H1 (cell line): ENCODE results near the gene PANK3. TPM values are rescaled to one million over a fixed set of nuclear protein-coding genes. Genes with fewer than 3 reads are reported as not detected.

Experiments used
- CTCF ChIA-PET: fragments of 300-600 bp; sonication (Branson Sonifier 250); formaldehyde crosslinking; loops from one replicate; lab custom pipeline; 2021; ENCODE audit not compliant: partially characterized antibody; lab: Charles Lee
- POLR2A ChIA-PET: fragments of 300-600 bp; sonication (Branson Sonifier 250); formaldehyde crosslinking; loops from one replicate; lab custom pipeline; 2021; ENCODE audit warnings: inconsistent platforms; ENCODE audit not compliant: partially characterized antibody; lab: Charles Lee
- DNase-seq, 2 experiments: peaks; one replicate each; pipeline versions ENCODE4 v3.0.0 to v3.0.0-alpha.2; 2010 to 2022; ENCODE audit warnings: low spot score in 2 of 2, low read depth in 1 of 2, mixed read lengths in 1 of 2
- FAIRE-seq: peaks from 2 replicates; lab custom pipeline; 2011; peaks lifted over from hg19 to GRCh38; lab: Jason Lieb, UNC
- H2AFZ ChIP-seq: 2 replicates; pipeline ENCODE4 v1.8.1; 2012; ENCODE audit warnings: low read length, inconsistent platforms
- H2AK5ac ChIP-seq: 2 replicates; pipeline ENCODE4 v1.6.1; 2013; ENCODE audit warnings: low read depth, low read length
- H2BK120ac ChIP-seq: replicated peaks from 2 replicates; pipeline ENCODE3; 2013; ENCODE audit warnings: low read depth, low read length, inconsistent platforms
- H2BK12ac ChIP-seq: 2 replicates; pipeline ENCODE4 v1.6.1; 2013; ENCODE audit warnings: low read depth, low read length
- H2BK15ac ChIP-seq: 2 replicates; pipeline ENCODE4 v1.6.1; 2013; ENCODE audit warnings: low read length
- H2BK20ac ChIP-seq: 2 replicates; pipeline ENCODE4 v1.6.1; 2013; ENCODE audit warnings: low read length
- H2BK5ac ChIP-seq: 2 replicates; pipeline ENCODE4 v1.6.1; 2013; ENCODE audit warnings: low read depth, low read length
- H3K14ac ChIP-seq: 2 replicates; pipeline ENCODE4 v1.6.1; 2013; ENCODE audit warnings: inconsistent platforms; ENCODE audit not compliant: insufficient read length
- H3K18ac ChIP-seq: 2 replicates; pipeline ENCODE4 v1.6.1; 2013; ENCODE audit warnings: low read length; ENCODE audit errors: extremely low read depth
- H3K23ac ChIP-seq: 2 replicates; pipeline ENCODE4 v1.6.1; 2013; ENCODE audit warnings: inconsistent platforms; ENCODE audit not compliant: insufficient read length
- H3K23me2 ChIP-seq: 2 replicates; pipeline ENCODE4 v1.6.1; 2013; ENCODE audit warnings: low read depth, low read length
- H3K27ac ChIP-seq: 2 replicates; pipeline ENCODE4 v1.6.1; 2011; ENCODE audit warnings: low read depth, low read length, inconsistent platforms
- H3K27me3 ChIP-seq, 4 experiments: replicated peaks in 1 of 4; 1 replicate in 1 of 4; 2 replicates in 3 of 4; pipeline versions ENCODE4 v1.6.1 to v1.8.1; 2011 to 2013; ENCODE audit warnings: low read length in 3 of 4, mild to moderate bottlenecking in 3 of 4, inconsistent platforms in 2 of 4, mixed read lengths in 2 of 4, moderate library complexity in 1 of 4; ENCODE audit not compliant: control insufficient read depth in 3 of 4, insufficient read depth in 3 of 4; ENCODE audit errors: extremely low read depth in 1 of 4
- H3K36me3 ChIP-seq, 4 experiments: 2 replicates each; pipeline versions ENCODE4 v1.6.1 to v1.8.1; 2011 to 2013; ENCODE audit warnings: mild to moderate bottlenecking in 4 of 4, low read length in 3 of 4, moderate library complexity in 2 of 4, control low read depth in 1 of 4, inconsistent platforms in 1 of 4; ENCODE audit not compliant: insufficient read depth in 4 of 4, control insufficient read depth in 2 of 4
- H3K4ac ChIP-seq: replicated peaks from 2 replicates; pipeline ENCODE3; 2013; ENCODE audit warnings: low read length, low read depth, mixed read lengths, inconsistent platforms; ENCODE audit not compliant: insufficient read length
- H3K4me1 ChIP-seq, 4 experiments: replicated peaks in 1 of 4; 1 replicate in 1 of 4; 2 replicates in 3 of 4; pipeline versions ENCODE4 v1.6.1 to v1.8.1; 2011 to 2013; ENCODE audit warnings: low read length in 3 of 4, inconsistent platforms in 2 of 4, mixed read lengths in 1 of 4; ENCODE audit not compliant: insufficient read depth in 4 of 4, control insufficient read depth in 3 of 4
- H3K4me2 ChIP-seq, 2 experiments: 2 replicates each; pipeline versions ENCODE4 v1.6.1 to v1.8.1; 2011 to 2013; ENCODE audit warnings: low read depth in 2 of 2, low read length in 2 of 2, control low read depth in 1 of 2, inconsistent platforms in 1 of 2, mild to moderate bottlenecking in 1 of 2; ENCODE audit not compliant: insufficient read depth in 1 of 2
- H3K4me3 ChIP-seq, 4 experiments: fragments of 200-600, 300-600 bp in 1 of 4; sonication (generic), shearing (Covaris generic), sonication (Bioruptor Twin) in 1 of 4; 2 replicates each; pipeline versions ENCODE4 v1.5.1 to v1.8.1; 2011 to 2016; ENCODE audit warnings: low read length in 4 of 4, low read depth in 3 of 4, control low read depth in 2 of 4, inconsistent platforms in 2 of 4, mild to moderate bottlenecking in 2 of 4, mixed read lengths in 1 of 4, moderate library complexity in 1 of 4; ENCODE audit not compliant: insufficient read depth in 2 of 4; ENCODE audit errors: extremely low read depth in 1 of 4
- H3K56ac ChIP-seq: replicated peaks from 2 replicates; pipeline ENCODE3; 2013; ENCODE audit warnings: low read depth, mild to moderate bottlenecking, mixed read lengths, low read length, inconsistent platforms; ENCODE audit not compliant: insufficient read length
- H3K79me1 ChIP-seq: 2 replicates; pipeline ENCODE4 v1.6.1; 2013; ENCODE audit warnings: low read depth, low read length, control low read depth
- H3K79me2 ChIP-seq, 2 experiments: 2 replicates each; pipeline versions ENCODE4 v1.6.1 to v1.8.1; 2012 to 2013; ENCODE audit warnings: low read length in 2 of 2, mild to moderate bottlenecking in 2 of 2, inconsistent platforms in 1 of 2; ENCODE audit not compliant: insufficient read depth in 2 of 2, control insufficient read depth in 1 of 2
- H3K9ac ChIP-seq, 4 experiments: replicated peaks in 1 of 4; 1 replicate in 1 of 4; 2 replicates in 3 of 4; pipeline versions ENCODE4 v1.6.1 to v1.8.1; 2011 to 2013; ENCODE audit warnings: low read depth in 3 of 4, low read length in 3 of 4, control low read depth in 2 of 4, mild to moderate bottlenecking in 2 of 4, moderate library complexity in 2 of 4, inconsistent platforms in 1 of 4; ENCODE audit errors: extremely low read depth in 1 of 4
- H3K9me3 ChIP-seq, 2 experiments: 2 replicates each; pipeline versions ENCODE4 v1.6.1 to v1.8.1; 2012 to 2013; ENCODE audit warnings: mild to moderate bottlenecking in 2 of 2, moderate library complexity in 2 of 2, control low read depth in 1 of 2, inconsistent platforms in 1 of 2, low read depth in 1 of 2, low read length in 1 of 2, mixed read lengths in 1 of 2; ENCODE audit not compliant: insufficient read depth in 2 of 2
- H4K20me1 ChIP-seq, 2 experiments: replicated peaks in 1 of 2; 2 replicates each; pipeline versions ENCODE3 to v1.8.1; 2011 to 2013; ENCODE audit warnings: inconsistent platforms in 2 of 2, low read length in 2 of 2, mild to moderate bottlenecking in 1 of 2; ENCODE audit not compliant: insufficient read depth in 2 of 2, control insufficient read depth in 1 of 2
- H4K5ac ChIP-seq: 2 replicates; pipeline ENCODE4 v1.6.1; 2013; ENCODE audit warnings: low read length, low read depth, mixed read lengths, inconsistent platforms; ENCODE audit not compliant: insufficient read length
- H4K8ac ChIP-seq: 2 replicates; pipeline ENCODE4 v1.8.0; 2013; ENCODE audit warnings: mild to moderate bottlenecking, moderate library complexity, low read length, inconsistent platforms; ENCODE audit not compliant: insufficient read depth; ENCODE audit errors: extremely low read depth
- H4K91ac ChIP-seq: replicated peaks from 2 replicates; pipeline ENCODE3; 2013; ENCODE audit warnings: low read length, mixed read lengths, inconsistent platforms; ENCODE audit not compliant: insufficient read length
- CBX8 ChIP-seq: fragments of 300-800, 300-1000 bp; sonication (generic); IDR thresholded peaks from 2 replicates; pipeline ENCODE4 v1.7.1; 2016; ENCODE audit warnings: low read depth, low read length, borderline replicate concordance
- CREB1 ChIP-seq: IDR thresholded peaks from 2 replicates; pipeline ENCODE4 v1.6.1; 2012; ENCODE audit warnings: inconsistent platforms
- JUND ChIP-seq: IDR thresholded peaks from 2 replicates; pipeline ENCODE4 v1.6.1; 2011; ENCODE audit warnings: mild to moderate bottlenecking, improper control_type of control experiment, low read length
- KDM1A ChIP-seq: fragments of 200-600, 300-600 bp; sonication (generic); IDR thresholded peaks from 2 replicates; pipeline ENCODE4 v1.7.1; 2016; ENCODE audit warnings: mild to moderate bottlenecking, low read length, borderline replicate concordance
- NANOG ChIP-seq: IDR thresholded peaks from 2 replicates; pipeline ENCODE4 v1.6.1; 2011; ENCODE audit warnings: low read length, low read depth, mild to moderate bottlenecking, inconsistent platforms; ENCODE audit not compliant: insufficient read depth, poor library complexity, severe bottlenecking
- PHF8 ChIP-seq: fragments of 200-600 bp; sonication (generic); conservative IDR thresholded peaks from 2 replicates; pipeline ENCODE4 v1.7.1; 2012; ENCODE audit warnings: low read depth, mild to moderate bottlenecking, inconsistent platforms, low read length, moderate library complexity
- RFX5 ChIP-seq: IDR thresholded peaks from 2 replicates; pipeline ENCODE4 v1.6.1; 2011; ENCODE audit warnings: low read depth, low read length, improper control_type of control experiment, borderline replicate concordance
- SP1 ChIP-seq: IDR thresholded peaks from 2 replicates; pipeline ENCODE4 v1.6.1; 2011; ENCODE audit warnings: low read depth, low read length
- SP2 ChIP-seq: IDR thresholded peaks from 2 replicates; pipeline ENCODE4 v1.6.1; 2012; ENCODE audit warnings: mild to moderate bottlenecking, low read length, inconsistent platforms
- SUZ12 ChIP-seq: fragments of 200-600 bp; sonication (generic); IDR thresholded peaks from 2 replicates; pipeline ENCODE4 v1.6.1; 2012; ENCODE audit warnings: mild to moderate bottlenecking, inconsistent platforms, low read length, moderate library complexity, mixed read lengths
- WGBS, 2 experiments: shearing (Covaris generic) in 1 of 2; methylation state at CpG; one replicate each; pipeline versions ENCODE4 v1.1.6 to v1.1.7; 2013 to 2015; ENCODE audit warnings: low lambda C conversion rate in 2 of 2, mixed read lengths in 2 of 2, inconsistent platforms in 1 of 2, low coverage in 1 of 2, missing lambda C conversion rate in 1 of 2; ENCODE audit not compliant: insufficient replicate concordance in 2 of 2, insufficient coverage in 1 of 2, insufficient read length in 1 of 2; ENCODE audit errors: extremely low coverage in 1 of 2, missing lambda C conversion rate in 1 of 2; 5-methylcytosine and 5-hydroxymethylcytosine counted together
- polyA plus RNA-seq, 7 experiments: library from polyadenylated mRNA; depleted of rRNA in 3 of 7; stranded (reverse) in 5 of 7; unstranded in 2 of 7; fragments of >200 nt in 5 of 7; fragments of 200-250 nt in 2 of 7; gene quantifications; 1 replicate in 5 of 7; 2 replicates in 1 of 7; 4 replicates in 1 of 7; pipeline versions ENCODE4 v1.2.1 to v1.2.3, GENCODE V29; 2011 to 2013; ENCODE audit warnings: missing spikeins in 2 of 7, mixed read lengths in 2 of 7
- total RNA-seq: library from RNA; stranded (reverse); fragmentation: NEBNext Ultra II Directional; extraction: Animal tissue kit (Norgen Biotek cat#: 25700); gene quantifications from 2 replicates; pipeline ENCODE4 v1.2.1, GENCODE V29; 2021
- TF ChIP-seq, protein P1 (sequence below): IDR thresholded peaks from 2 replicates; pipeline ENCODE4 v1.6.1; 2012; ENCODE audit warnings: inconsistent platforms
- TF ChIP-seq, protein P2 (sequence below), 3 experiments: IDR thresholded peaks; 1 replicate in 2 of 3; 2 replicates in 1 of 3; pipeline versions ENCODE4 v1.5.1 to v1.6.1; 2011; ENCODE audit warnings: low read length in 3 of 3, mild to moderate bottlenecking in 3 of 3, inconsistent platforms in 2 of 3, low read depth in 1 of 3, moderate library complexity in 1 of 3; ENCODE audit not compliant: insufficient read depth in 1 of 3; ENCODE audit errors: control extremely low read depth in 1 of 3

PANK3 gene
- total and polyA plus RNA-seq, 2 of the 8 experiments (the other 6 are each of a cell fraction or from before 2014, with no cell fraction given): 8.6 to 101 TPM

DNA sequence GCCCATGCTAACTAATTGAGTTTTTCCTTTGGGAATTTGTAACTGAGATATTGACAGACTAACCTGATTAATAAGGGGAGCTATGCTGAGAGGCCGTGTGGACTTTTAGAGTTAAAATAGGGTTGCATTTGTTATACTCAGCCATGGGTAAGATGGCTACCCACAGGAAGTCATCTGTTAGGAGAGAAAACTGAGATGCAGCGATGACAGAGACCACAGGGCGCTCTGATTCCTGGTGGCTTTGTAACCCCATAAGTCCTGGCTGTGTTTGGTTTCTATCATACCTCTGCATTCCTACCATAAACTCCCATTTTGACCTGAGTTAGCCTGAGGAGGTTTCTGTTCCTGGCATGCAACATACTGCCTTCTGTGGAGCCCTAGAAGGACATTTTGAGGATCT, 19.5 kb upstream of the PANK3 start:
- no peak overlapping the region for H4K91ac ChIP-seq
- H3K56ac ChIP-seq: no peak overlapping the region
- no peak overlapping the region for H4K5ac ChIP-seq
- H2BK20ac ChIP-seq: no peak overlapping the region
- H3K23me2 ChIP-seq: no peaks in the 10 kb centered on the region
- H3K4ac ChIP-seq: no peak overlapping the region
- no peak overlapping the region for H2BK12ac ChIP-seq
- no peak overlapping the region for H2AK5ac ChIP-seq
- POLR2A ChIA-PET: interaction anchor here (1.2 kb wide), 1 partner anchor 19 kb away, joined by 4 read pairs; the partner anchor contains the start of gene PANK3
- H3K14ac ChIP-seq: no peak overlapping the region
- no peak overlapping the region for H2BK120ac ChIP-seq
- H4K8ac ChIP-seq: no peak overlapping the region
- no peak overlapping the region for H3K4me2 ChIP-seq
- no peaks in the 10 kb centered on the region for H3K79me2 ChIP-seq
- H3K23ac ChIP-seq: no peak overlapping the region
- no peaks in the 10 kb centered on the region for H3K36me3 ChIP-seq
- H4K20me1 ChIP-seq: no peaks in the 10 kb centered on the region
- H2AFZ ChIP-seq: no peak overlapping the region
- no peak overlapping the region for H3K4me3 ChIP-seq
- H3K27ac ChIP-seq: no peak overlapping the region
- no peak overlapping the region for H3K18ac ChIP-seq
- peaks cover 0 to 3% (median 0%) of the 10 kb centered on the region in 4 experiments; a peak in 3 of 7 replicates for H3K27me3 ChIP-seq
- no peak overlapping the region for H3K9ac ChIP-seq
- FAIRE-seq: no peak
- H3K79me1 ChIP-seq: no peaks in the 10 kb centered on the region
- peaks cover 1 to 6% (median 4%) of the 10 kb centered on the region in 4 experiments; a peak in 3 of 7 replicates for H3K4me1 ChIP-seq
- no peak overlapping the region for H2BK5ac ChIP-seq
- 89% methylated on average over 3 of the region's 3 CpGs; no CpG with 5 or more reads in 1 of the 2 experiments for WGBS, 2 experiments
- no peak overlapping the region for H2BK15ac ChIP-seq
- H3K9me3 ChIP-seq: no peaks in the 10 kb centered on the region
- no peak for DNase-seq
- CTCF ChIA-PET: interaction anchor here (1.2 kb wide), 1 partner anchor 10 kb away, joined by 3 read pairs; no protein-coding TSS in a partner anchor
- TF ChIP-seq, protein P1, sequence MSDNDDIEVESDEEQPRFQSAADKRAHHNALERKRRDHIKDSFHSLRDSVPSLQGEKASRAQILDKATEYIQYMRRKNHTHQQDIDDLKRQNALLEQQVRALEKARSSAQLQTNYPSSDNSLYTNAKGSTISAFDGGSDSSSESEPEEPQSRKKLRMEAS: no peak
- no peak for TF ChIP-seq JUND
- TF ChIP-seq SP2: no peak
- no peak for TF ChIP-seq NANOG
- TF ChIP-seq SP1: no peak
- TF ChIP-seq RFX5: no peak
- TF ChIP-seq, protein P2, sequence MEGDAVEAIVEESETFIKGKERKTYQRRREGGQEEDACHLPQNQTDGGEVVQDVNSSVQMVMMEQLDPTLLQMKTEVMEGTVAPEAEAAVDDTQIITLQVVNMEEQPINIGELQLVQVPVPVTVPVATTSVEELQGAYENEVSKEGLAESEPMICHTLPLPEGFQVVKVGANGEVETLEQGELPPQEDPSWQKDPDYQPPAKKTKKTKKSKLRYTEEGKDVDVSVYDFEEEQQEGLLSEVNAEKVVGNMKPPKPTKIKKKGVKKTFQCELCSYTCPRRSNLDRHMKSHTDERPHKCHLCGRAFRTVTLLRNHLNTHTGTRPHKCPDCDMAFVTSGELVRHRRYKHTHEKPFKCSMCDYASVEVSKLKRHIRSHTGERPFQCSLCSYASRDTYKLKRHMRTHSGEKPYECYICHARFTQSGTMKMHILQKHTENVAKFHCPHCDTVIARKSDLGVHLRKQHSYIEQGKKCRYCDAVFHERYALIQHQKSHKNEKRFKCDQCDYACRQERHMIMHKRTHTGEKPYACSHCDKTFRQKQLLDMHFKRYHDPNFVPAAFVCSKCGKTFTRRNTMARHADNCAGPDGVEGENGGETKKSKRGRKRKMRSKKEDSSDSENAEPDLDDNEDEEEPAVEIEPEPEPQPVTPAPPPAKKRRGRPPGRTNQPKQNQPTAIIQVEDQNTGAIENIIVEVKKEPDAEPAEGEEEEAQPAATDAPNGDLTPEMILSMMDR (IDR thresholded peaks at IDR 0.05; ENCODE audit: control extremely low read depth in 1 of 3, insufficient read depth in 1 of 3, low read depth in 1 of 3, low read length in 3 of 3): no peak
- no peak for TF ChIP-seq CBX8
- no peak for TF ChIP-seq SUZ12
- no peak for TF ChIP-seq PHF8
- no peak for TF ChIP-seq KDM1A
- TF ChIP-seq CREB1: no peak
